ENCODE measurements around the gene BRD3OS. TPM values are rescaled to one million over a fixed set of nuclear protein-coding genes. Genes with fewer than 3 reads are reported as not detected.

BRD3OS gene
- total and polyA plus RNA-seq, 2 experiments from 2014 or later: 9.2 to 16.0 TPM

GRCh38 chr9:134044944-134045343 is 19.7 kb downstream of the BRD3OS start:
- no peak overlapping the region for H3K4me3 Mint-ChIP-seq
- H3F3A ChIP-seq (replicated peaks; ENCODE audit: low read depth): no peaks in the 10 kb centered on the region
- no peaks in the 10 kb centered on the region for H3K4me1 ChIP-seq (ENCODE audit: insufficient read depth)
- H3K27me3 Mint-ChIP-seq (ENCODE audit: insufficient read depth, low read depth, poor library complexity): peaks cover 5% of the 10 kb centered on the region
- H3K4me3 ChIP-seq: no peak overlapping the region
- no peak overlapping the region for H2AFZ ChIP-seq
- H3K4me2 ChIP-seq: no peak overlapping the region
- H3K36me3 ChIP-seq (ENCODE audit: insufficient read depth): peaks cover 10% of the 10 kb centered on the region
- no peak overlapping the region for H3K27ac ChIP-seq (ENCODE audit: low read depth)
- no peak for TF ChIP-seq STAT1 (IDR thresholded peaks at IDR 0.05; ENCODE audit: unreplicated experiment)
- TF ChIP-seq REST (IDR thresholded peaks at IDR 0.05; ENCODE audit: unreplicated experiment): no peak
- TF ChIP-seq POLR2AphosphoS5 (IDR thresholded peaks at IDR 0.05; ENCODE audit: low read depth): no peak
- no peak for TF ChIP-seq CREB1 (CRISPR knock-in tag; IDR thresholded peaks at IDR 0.05; ENCODE audit: low read depth)
- TF ChIP-seq ZNF114 (CRISPR knock-in tag; IDR thresholded peaks at IDR 0.05): no peak
- no peak for TF ChIP-seq ZNF331 (CRISPR knock-in tag; IDR thresholded peaks at IDR 0.05; ENCODE audit: low read depth)
- TF ChIP-seq ETS1 (IDR thresholded peaks at IDR 0.05): no peak
- TF ChIP-seq EZH2phosphoT487 (IDR thresholded peaks at IDR 0.05; ENCODE audit: unreplicated experiment): no peak
- no peak for TF ChIP-seq EZH2 (IDR thresholded peaks at IDR 0.05; ENCODE audit: low read depth, unreplicated experiment)
- TF ChIP-seq ZNF462 (CRISPR knock-in tag; IDR thresholded peaks at IDR 0.05): no peak
- H3K4me1 Mint-ChIP-seq: no peaks in the 10 kb centered on the region
- H3K27ac Mint-ChIP-seq: no peak overlapping the region
- no peaks in the 10 kb centered on the region for H3K9me3 Mint-ChIP-seq
- H4K20me1 ChIP-seq (replicated peaks; ENCODE audit: insufficient read depth): peaks cover 3% of the 10 kb centered on the region
- DNase-seq (ENCODE audit: low spot score) (no peak), ATAC-seq (no peak)
- no peaks in the 10 kb centered on the region for H3K27me3 ChIP-seq (ENCODE audit: insufficient read depth)
- H3K79me2 ChIP-seq (replicated peaks; ENCODE audit: insufficient read depth): no peaks in the 10 kb centered on the region
- peaks cover 69% of the 10 kb centered on the region for H3K36me3 Mint-ChIP-seq (ENCODE audit: low read depth)
- H3K9me2 ChIP-seq (ENCODE audit: insufficient read depth): no peaks in the 10 kb centered on the region
